GM13977 (cell line): ENCODE measurements around the gene BAZ1A.

ENCODE experiments used
- DNase-seq: peaks from one replicate; pipeline ENCODE4 v3.0.0; 2012; ENCODE audit warnings: low spot score
- CTCF ChIP-seq: IDR thresholded peaks from 2 replicates; pipeline ENCODE4 v1.5.1; 2012; ENCODE audit warnings: mild to moderate bottlenecking, control low read depth; ENCODE audit not compliant: insufficient read depth; ENCODE audit errors: extremely low read depth, missing control alignments
- in situ Hi-C: fragments of 300-500 bp; cut with MboI; formaldehyde crosslinking; loops from one replicate; pipeline ENCODE4 v1.12.0; 2022; ENCODE audit warnings: low sequenced_read_pairs, low pct_unique_long_range_greater_than_20kb, mixed read lengths, inconsistent platforms; ENCODE audit not compliant: unreplicated experiment

BAZ1A gene

GRCh38 chr14:34766060-34766459 is 109.1 kb downstream of the BAZ1A start:
- TF ChIP-seq CTCF = peak; percentile 11
- DNase-seq = no peak
- in situ Hi-C loops = no loop called here

GRCh38 chr14:34755215-34755614 is 119.9 kb downstream of the BAZ1A start:
- peak; percentile 3 for TF ChIP-seq CTCF
- DNase-seq = no peak
- in situ Hi-C loops = no loop called here

GRCh38 chr14:34754687-34755086 is 120.5 kb downstream of the BAZ1A start:
- in situ Hi-C loops = no loop called here

GRCh38 chr14:34750670-34751069 is 124.5 kb downstream of the BAZ1A start:
- no peak for DNase-seq
- in situ Hi-C loops = no loop called here
- TF ChIP-seq CTCF = no peak

More at GRCh38 chr14:34754687-34755086, 120.5 kb downstream of the BAZ1A start:
- TF ChIP-seq CTCF = no peak
- DNase-seq = no peak

- TF ChIP-seq CTCF = no peak
- no peak for DNase-seq
- in situ Hi-C loops = no loop called here
Observed at GRCh38 chr14:34750233-34750632, 124.9 kb downstream of the BAZ1A start.

GRCh38 chr14:34749408-34749807 is 125.8 kb downstream of the BAZ1A start:
- no peak for TF ChIP-seq CTCF
- DNase-seq = no peak
- in situ Hi-C loops = no loop called here
